ENCODE results near the gene KLRG1. TPM values are rescaled to one million over a fixed set of nuclear protein-coding genes. Genes with fewer than 3 reads are reported as not detected.

KLRG1 gene
- total and polyA plus RNA-seq, 4 donors, result 0.95 to 2.8 (median 2.6) TPM

DNA sequence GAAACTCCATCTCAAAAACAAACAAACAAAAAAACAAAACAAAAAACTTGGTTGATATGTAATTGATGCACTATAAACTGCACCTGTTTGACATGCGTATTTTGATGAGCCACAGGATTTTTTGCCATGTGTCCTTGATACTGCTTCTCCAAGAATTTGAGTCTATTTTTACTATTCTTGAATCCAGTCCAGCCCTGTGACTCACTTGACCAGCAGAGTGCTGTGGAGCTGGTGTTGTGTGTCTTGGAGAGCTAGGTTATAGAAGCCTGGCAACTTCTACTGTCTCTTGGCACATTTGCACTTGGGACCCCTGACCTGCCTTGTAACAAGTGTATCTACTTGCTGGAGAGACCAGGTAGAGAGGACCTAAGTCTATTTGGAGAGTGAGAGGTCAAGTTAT lies 52.0 kb downstream of the KLRG1 start:
- TF ChIP-seq HNF4G (IDR thresholded peaks at IDR 0.05), result no peak
- no peak for TF ChIP-seq TAF1 (conservative IDR thresholded peaks at IDR 0.05)
- TF ChIP-seq GABPA (IDR thresholded peaks at IDR 0.05 in 1 of 2, conservative IDR thresholded peaks at IDR 0.05 in 1 of 2), result no peak
- Histone ChIP-seq H3K9ac (ENCODE audit: low read depth in 1 of 2, low read length in 2 of 2) (no peak overlapping the region), H3K4me1 (ENCODE audit: control insufficient read depth in 4 of 4, insufficient read depth in 4 of 4, low read length in 3 of 4) (no peaks in the 10 kb centered on the region), H3K36me3 (ENCODE audit: control insufficient read depth in 4 of 4, insufficient read depth in 3 of 4, low read depth in 1 of 4, low read length in 3 of 4) (no peaks in the 10 kb centered on the region), H3K4me3 (ENCODE audit: low read depth in 1 of 3, low read length in 3 of 3) (no peak overlapping the region), H3K27ac (ENCODE audit: low read depth in 1 of 2, low read length in 2 of 2) (no peak overlapping the region), H3K27me3 (ENCODE audit: control insufficient read depth in 4 of 4, insufficient read depth in 4 of 4, low read length in 3 of 4) (no peaks in the 10 kb centered on the region), H3K9me3 (ENCODE audit: control insufficient read depth in 4 of 4, low read length in 3 of 4) (no peaks in the 10 kb centered on the region)
- WGBS, result 89% methylated on average over 1 of the region's 1 CpG
- no peak for DNase-seq (ENCODE audit: low spot score)

DNA sequence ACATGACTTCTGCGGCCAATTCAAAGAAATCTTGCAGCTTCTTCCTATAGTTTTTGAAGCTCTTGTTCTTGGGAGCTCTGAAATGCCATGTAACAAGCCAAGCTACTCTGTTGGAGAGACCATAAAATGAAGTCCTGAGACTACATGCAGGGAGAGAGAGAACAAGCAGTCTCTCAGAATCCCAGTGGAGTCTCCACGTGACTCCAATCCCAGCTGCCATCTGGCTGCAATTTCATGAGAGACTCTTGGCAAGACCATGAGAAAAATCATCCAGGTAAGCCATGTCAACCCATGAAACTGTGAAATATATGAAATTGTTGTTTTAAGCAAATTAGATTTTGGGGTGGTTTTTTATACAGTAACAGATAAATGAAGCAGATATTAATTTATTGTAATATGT lies 54.4 kb downstream of the KLRG1 start:
- no peaks in the 10 kb centered on the region for H3K9me3 ChIP-seq (ENCODE audit: control insufficient read depth in 4 of 4, low read length in 3 of 4)
- H3K27me3 ChIP-seq (ENCODE audit: control insufficient read depth in 4 of 4, insufficient read depth in 4 of 4, low read length in 3 of 4), result no peaks in the 10 kb centered on the region
- H3K4me3 ChIP-seq (ENCODE audit: low read depth in 1 of 3, low read length in 3 of 3), result no peak overlapping the region
- no peak for DNase-seq (ENCODE audit: low spot score)
- H3K9ac ChIP-seq (ENCODE audit: low read depth in 1 of 2, low read length in 2 of 2), result no peak overlapping the region
- H3K4me1 ChIP-seq (ENCODE audit: control insufficient read depth in 4 of 4, insufficient read depth in 4 of 4, low read length in 3 of 4), result no peaks in the 10 kb centered on the region
- no peaks in the 10 kb centered on the region for H3K36me3 ChIP-seq (ENCODE audit: control insufficient read depth in 4 of 4, insufficient read depth in 3 of 4, low read depth in 1 of 4, low read length in 3 of 4)
- TF ChIP-seq RAD21 (IDR thresholded peaks at IDR 0.05), result no peak
- TF ChIP-seq, protein P1, sequence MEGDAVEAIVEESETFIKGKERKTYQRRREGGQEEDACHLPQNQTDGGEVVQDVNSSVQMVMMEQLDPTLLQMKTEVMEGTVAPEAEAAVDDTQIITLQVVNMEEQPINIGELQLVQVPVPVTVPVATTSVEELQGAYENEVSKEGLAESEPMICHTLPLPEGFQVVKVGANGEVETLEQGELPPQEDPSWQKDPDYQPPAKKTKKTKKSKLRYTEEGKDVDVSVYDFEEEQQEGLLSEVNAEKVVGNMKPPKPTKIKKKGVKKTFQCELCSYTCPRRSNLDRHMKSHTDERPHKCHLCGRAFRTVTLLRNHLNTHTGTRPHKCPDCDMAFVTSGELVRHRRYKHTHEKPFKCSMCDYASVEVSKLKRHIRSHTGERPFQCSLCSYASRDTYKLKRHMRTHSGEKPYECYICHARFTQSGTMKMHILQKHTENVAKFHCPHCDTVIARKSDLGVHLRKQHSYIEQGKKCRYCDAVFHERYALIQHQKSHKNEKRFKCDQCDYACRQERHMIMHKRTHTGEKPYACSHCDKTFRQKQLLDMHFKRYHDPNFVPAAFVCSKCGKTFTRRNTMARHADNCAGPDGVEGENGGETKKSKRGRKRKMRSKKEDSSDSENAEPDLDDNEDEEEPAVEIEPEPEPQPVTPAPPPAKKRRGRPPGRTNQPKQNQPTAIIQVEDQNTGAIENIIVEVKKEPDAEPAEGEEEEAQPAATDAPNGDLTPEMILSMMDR (IDR thresholded peaks at IDR 0.05; ENCODE audit: low read depth, low read length, missing input control), result no peak
- TF ChIP-seq, protein P2, sequence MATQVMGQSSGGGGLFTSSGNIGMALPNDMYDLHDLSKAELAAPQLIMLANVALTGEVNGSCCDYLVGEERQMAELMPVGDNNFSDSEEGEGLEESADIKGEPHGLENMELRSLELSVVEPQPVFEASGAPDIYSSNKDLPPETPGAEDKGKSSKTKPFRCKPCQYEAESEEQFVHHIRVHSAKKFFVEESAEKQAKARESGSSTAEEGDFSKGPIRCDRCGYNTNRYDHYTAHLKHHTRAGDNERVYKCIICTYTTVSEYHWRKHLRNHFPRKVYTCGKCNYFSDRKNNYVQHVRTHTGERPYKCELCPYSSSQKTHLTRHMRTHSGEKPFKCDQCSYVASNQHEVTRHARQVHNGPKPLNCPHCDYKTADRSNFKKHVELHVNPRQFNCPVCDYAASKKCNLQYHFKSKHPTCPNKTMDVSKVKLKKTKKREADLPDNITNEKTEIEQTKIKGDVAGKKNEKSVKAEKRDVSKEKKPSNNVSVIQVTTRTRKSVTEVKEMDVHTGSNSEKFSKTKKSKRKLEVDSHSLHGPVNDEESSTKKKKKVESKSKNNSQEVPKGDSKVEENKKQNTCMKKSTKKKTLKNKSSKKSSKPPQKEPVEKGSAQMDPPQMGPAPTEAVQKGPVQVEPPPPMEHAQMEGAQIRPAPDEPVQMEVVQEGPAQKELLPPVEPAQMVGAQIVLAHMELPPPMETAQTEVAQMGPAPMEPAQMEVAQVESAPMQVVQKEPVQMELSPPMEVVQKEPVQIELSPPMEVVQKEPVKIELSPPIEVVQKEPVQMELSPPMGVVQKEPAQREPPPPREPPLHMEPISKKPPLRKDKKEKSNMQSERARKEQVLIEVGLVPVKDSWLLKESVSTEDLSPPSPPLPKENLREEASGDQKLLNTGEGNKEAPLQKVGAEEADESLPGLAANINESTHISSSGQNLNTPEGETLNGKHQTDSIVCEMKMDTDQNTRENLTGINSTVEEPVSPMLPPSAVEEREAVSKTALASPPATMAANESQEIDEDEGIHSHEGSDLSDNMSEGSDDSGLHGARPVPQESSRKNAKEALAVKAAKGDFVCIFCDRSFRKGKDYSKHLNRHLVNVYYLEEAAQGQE (IDR thresholded peaks at IDR 0.05), result no peak
- TF ChIP-seq GABPA (IDR thresholded peaks at IDR 0.05 in 1 of 2, conservative IDR thresholded peaks at IDR 0.05 in 1 of 2), result no peak
- 92% methylated on average over 2 of the region's 2 CpGs for WGBS
- no peak overlapping the region for H3K27ac ChIP-seq (ENCODE audit: low read depth in 1 of 2, low read length in 2 of 2)

DNA sequence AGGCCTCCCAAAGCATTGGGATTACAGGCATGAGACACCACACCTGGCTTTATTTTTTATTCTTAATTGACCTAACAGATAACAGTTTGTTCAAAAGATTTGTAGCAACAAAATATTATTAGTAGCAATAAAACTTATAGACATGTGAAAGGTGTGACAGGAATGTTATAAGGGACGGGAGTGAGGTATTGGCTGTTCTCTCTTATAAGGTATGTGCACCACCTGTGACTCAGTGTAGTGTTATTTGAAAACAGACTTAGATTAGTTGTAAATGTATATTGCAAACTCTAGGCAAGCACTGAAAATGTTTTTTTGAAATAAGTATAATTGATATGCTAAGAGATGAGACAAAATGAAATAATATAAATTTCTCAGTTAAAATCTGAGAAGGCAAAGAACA lies 57.8 kb downstream of the KLRG1 start:
- Histone ChIP-seq H3K9ac (ENCODE audit: low read depth in 1 of 2, low read length in 2 of 2) (no peak overlapping the region), H3K4me3 (ENCODE audit: low read depth in 1 of 3, low read length in 3 of 3) (no peak overlapping the region), H3K27ac (ENCODE audit: low read depth in 1 of 2, low read length in 2 of 2) (no peak overlapping the region), H3K27me3 (ENCODE audit: control insufficient read depth in 4 of 4, insufficient read depth in 4 of 4, low read length in 3 of 4) (no peaks in the 10 kb centered on the region), H3K36me3 (ENCODE audit: control insufficient read depth in 4 of 4, insufficient read depth in 3 of 4, low read depth in 1 of 4, low read length in 3 of 4) (no peaks in the 10 kb centered on the region), H3K4me1 (ENCODE audit: control insufficient read depth in 4 of 4, insufficient read depth in 4 of 4, low read length in 3 of 4) (no peaks in the 10 kb centered on the region), H3K9me3 (ENCODE audit: control insufficient read depth in 4 of 4, low read length in 3 of 4) (no peaks in the 10 kb centered on the region)
- WGBS, result 90% methylated on average over 1 of the region's 1 CpG
- no peak for DNase-seq (ENCODE audit: low spot score)
- TF ChIP-seq GABPA (IDR thresholded peaks at IDR 0.05 in 1 of 2, conservative IDR thresholded peaks at IDR 0.05 in 1 of 2), result no peak
- TF ChIP-seq JUND (IDR thresholded peaks at IDR 0.05), result no peak
- TF ChIP-seq, protein P3, sequence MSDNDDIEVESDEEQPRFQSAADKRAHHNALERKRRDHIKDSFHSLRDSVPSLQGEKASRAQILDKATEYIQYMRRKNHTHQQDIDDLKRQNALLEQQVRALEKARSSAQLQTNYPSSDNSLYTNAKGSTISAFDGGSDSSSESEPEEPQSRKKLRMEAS (IDR thresholded peaks at IDR 0.05), result no peak

Data from liver (tissue), 9 donors.